ENCODE results near the gene SKAP1.

DNA sequence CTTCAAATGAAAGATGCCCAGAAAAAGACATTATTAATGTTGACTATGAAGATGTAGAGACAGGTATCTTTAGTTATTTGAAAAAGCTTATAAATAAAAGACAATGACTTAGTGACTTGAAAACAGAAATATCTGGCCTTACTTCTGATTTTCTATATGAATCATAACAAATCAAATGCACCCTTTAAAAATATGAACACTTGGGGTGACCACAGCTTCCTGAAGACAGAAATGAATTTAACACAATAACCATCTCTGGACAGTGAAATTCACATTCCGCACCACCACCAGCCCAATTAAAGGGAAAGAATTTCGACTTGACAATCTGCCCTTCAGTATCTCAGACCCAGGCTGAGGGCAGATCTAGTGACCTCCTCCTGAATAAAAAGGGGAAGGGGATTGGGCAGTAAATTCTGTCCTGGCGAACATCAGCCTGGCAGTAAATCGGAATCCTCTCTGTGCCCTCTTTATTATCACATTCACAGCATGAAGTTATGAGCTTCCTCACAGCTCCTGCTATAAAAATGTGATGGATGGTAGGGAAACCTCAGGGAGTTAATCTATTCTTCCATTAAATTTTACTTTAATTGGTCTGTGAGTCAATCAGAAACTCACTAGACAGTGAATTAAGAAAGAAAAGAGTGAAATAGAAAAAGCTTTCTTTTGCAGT lies 190.9 kb downstream of the SKAP1 start:
- TF ChIP-seq POLR2A (IDR thresholded peaks at IDR 0.05; ENCODE audit: low read depth, low read length) (no peak), POLR2AphosphoS5 (IDR thresholded peaks at IDR 0.05; ENCODE audit: low read depth, low read length) (no peak)

All from GM12892 (cell line).